SU-DHL-6 (cell line): Measurements from ENCODE around the gene ZNF438.

Source experiments
- H2AFZ ChIP-seq: fragments of 200-600 bp; sonication (generic); 2 replicates; pipeline ENCODE4 v1.6.1; 2014; ENCODE audit warnings: low read depth, mild to moderate bottlenecking, moderate library complexity, mixed read lengths, antibody characterized with exemption, low read length; ENCODE audit not compliant: severe bottlenecking
- H3F3A ChIP-seq: fragments of 200-600 bp; shearing (Covaris generic); 2 replicates; pipeline ENCODE4 v1.6.0; 2016; ENCODE audit warnings: antibody characterized with exemption, mild to moderate bottlenecking; ENCODE audit not compliant: insufficient read depth
- H3K27ac ChIP-seq: fragments of 200-600 bp; sonication (generic); 2 replicates; pipeline ENCODE4 v1.5.1; 2016; ENCODE audit warnings: low read depth, mild to moderate bottlenecking, low read length, moderate library complexity, mixed read lengths
- H3K27me3 ChIP-seq: fragments of 200-600 bp; sonication (generic), shearing (Covaris generic); 2 replicates; pipeline ENCODE4 v1.6.0; 2014; ENCODE audit warnings: mild to moderate bottlenecking, low read length
- H3K36me3 ChIP-seq: fragments of 200-600 bp; sonication (generic); 2 replicates; pipeline ENCODE4 v1.6.1; 2014; ENCODE audit warnings: mild to moderate bottlenecking, low read length, mixed read lengths
- H3K4me2 ChIP-seq: fragments of 300-600, 200-600 bp; shearing (Covaris generic), sonication (generic); 2 replicates; pipeline ENCODE4 v1.6.0; 2014; ENCODE audit warnings: low read length, low read depth, mild to moderate bottlenecking; ENCODE audit not compliant: poor library complexity, severe bottlenecking
- H3K4me3 ChIP-seq: fragments of 200-600 bp; sonication (generic); 2 replicates; pipeline ENCODE4 v1.5.1; 2014; ENCODE audit warnings: antibody characterized with exemption, low read length, mild to moderate bottlenecking, mixed read lengths; ENCODE audit not compliant: insufficient read depth, poor library complexity, severe bottlenecking
- H3K79me2 ChIP-seq: fragments of 200-600 bp; sonication (generic); 2 replicates; pipeline ENCODE4 v1.6.1; 2014; ENCODE audit warnings: mild to moderate bottlenecking, low read length, moderate library complexity; ENCODE audit not compliant: insufficient read depth
- H3K9ac ChIP-seq: fragments of 200-600 bp; sonication (generic); 2 replicates; pipeline ENCODE4 v1.7.0; 2014; ENCODE audit warnings: mild to moderate bottlenecking, low read length
- H3K9me2 ChIP-seq: fragments of 200-600 bp; sonication (generic); replicated peaks from 2 replicates; pipeline ENCODE4 v1.6.1; 2014; ENCODE audit warnings: low read length; ENCODE audit not compliant: insufficient read depth
- H3K9me3 ChIP-seq: fragments of 200-600 bp; sonication (generic); 2 replicates; pipeline ENCODE4 v1.6.1; 2014; ENCODE audit warnings: low read length, mixed read lengths; ENCODE audit not compliant: insufficient read depth
- H4K20me1 ChIP-seq: fragments of 200-600 bp; sonication (generic); 2 replicates; pipeline ENCODE4 v1.6.1; 2014; ENCODE audit warnings: low read depth, mild to moderate bottlenecking, antibody characterized with exemption, low read length, moderate library complexity, mixed read lengths
- EZH2phosphoT487 ChIP-seq: fragments of 200-600 bp; sonication (generic), shearing (Covaris generic); conservative IDR thresholded peaks from 2 replicates; pipeline ENCODE4 v1.6.1; 2018; ENCODE audit warnings: mild to moderate bottlenecking, antibody characterized with exemption, low read length, moderate library complexity, mixed read lengths
- TF ChIP-seq, protein P1 (sequence below): fragments of 200-600 bp; sonication (generic); IDR thresholded peaks from one replicate; pipeline ENCODE4 v1.5.1; 2017; ENCODE audit warnings: antibody characterized with exemption, mild to moderate bottlenecking, low read length, moderate library complexity; ENCODE audit not compliant: insufficient read depth, poor library complexity, severe bottlenecking

Gene ZNF438

DNA sequence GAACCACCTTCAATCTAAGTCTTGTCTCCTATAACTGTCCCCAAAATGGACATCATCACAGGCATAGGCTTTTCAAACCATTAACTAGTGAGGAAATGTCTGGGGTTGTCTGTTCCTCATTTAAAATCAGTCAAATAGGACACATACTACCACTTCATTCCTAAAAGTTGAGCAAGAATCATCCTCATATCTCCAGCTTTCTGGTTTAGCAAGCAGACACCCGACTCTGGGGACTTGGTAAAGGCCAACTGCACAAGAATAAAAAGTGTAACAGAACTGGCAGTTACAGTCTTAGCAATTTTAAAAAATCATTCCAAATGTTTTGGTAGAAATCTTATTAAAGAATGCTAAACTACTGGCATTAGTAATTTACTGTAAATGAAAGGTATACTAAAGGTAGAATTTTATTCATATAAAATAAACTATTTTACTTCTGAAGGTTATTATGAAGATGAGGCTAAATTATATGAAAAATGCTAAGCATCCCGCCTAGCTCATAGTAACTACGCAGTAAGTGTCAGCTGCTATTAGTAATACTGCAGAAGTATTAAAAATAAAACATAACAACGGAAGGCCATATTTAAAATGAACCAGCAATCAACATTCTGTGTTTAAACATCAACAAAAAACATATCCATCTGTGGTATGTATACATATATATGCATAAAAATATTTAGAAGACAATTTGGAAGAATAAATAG, 60.8 kb downstream of the ZNF438 start:
- Histone ChIP-seq H3K9ac (no peak overlapping the region), H2AFZ (no peak overlapping the region), H3K36me3 (no peaks in the 10 kb centered on the region), H3K27ac (no peak overlapping the region), H3K79me2 (no peaks in the 10 kb centered on the region), H3K9me2 (no peaks in the 10 kb centered on the region), H3K9me3 (no peaks in the 10 kb centered on the region), H3F3A (no peaks in the 10 kb centered on the region), H4K20me1 (no peaks in the 10 kb centered on the region), H3K4me2 (no peak overlapping the region), H3K4me3 (no peak overlapping the region), H3K27me3 (no peaks in the 10 kb centered on the region)
- TF ChIP-seq EZH2phosphoT487, result no peak
- TF ChIP-seq, protein P1, sequence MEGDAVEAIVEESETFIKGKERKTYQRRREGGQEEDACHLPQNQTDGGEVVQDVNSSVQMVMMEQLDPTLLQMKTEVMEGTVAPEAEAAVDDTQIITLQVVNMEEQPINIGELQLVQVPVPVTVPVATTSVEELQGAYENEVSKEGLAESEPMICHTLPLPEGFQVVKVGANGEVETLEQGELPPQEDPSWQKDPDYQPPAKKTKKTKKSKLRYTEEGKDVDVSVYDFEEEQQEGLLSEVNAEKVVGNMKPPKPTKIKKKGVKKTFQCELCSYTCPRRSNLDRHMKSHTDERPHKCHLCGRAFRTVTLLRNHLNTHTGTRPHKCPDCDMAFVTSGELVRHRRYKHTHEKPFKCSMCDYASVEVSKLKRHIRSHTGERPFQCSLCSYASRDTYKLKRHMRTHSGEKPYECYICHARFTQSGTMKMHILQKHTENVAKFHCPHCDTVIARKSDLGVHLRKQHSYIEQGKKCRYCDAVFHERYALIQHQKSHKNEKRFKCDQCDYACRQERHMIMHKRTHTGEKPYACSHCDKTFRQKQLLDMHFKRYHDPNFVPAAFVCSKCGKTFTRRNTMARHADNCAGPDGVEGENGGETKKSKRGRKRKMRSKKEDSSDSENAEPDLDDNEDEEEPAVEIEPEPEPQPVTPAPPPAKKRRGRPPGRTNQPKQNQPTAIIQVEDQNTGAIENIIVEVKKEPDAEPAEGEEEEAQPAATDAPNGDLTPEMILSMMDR, result no peak

DNA sequence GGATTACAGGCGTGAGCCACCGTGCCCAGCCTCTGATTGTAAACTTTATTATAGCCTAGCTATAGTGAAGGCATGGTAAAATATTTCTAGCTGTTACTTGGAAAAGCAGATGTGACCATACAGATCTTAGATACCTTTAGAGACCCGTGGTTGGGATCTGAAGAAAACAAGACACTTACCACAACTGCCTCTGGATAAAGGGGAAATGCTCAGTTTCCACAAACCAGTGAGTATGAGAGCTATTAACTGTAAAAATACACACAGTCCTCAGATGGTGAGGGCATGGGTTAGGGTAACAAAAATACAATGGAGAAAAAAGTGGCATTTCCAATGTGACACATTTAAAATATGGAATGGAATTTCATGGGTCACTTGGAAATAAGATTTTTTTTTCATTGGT, 63.0 kb downstream of the ZNF438 start:
- Histone ChIP-seq H3K4me2 (no peak overlapping the region), H3K27me3 (no peaks in the 10 kb centered on the region), H2AFZ (no peak overlapping the region), H3F3A (no peaks in the 10 kb centered on the region), H3K27ac (no peak overlapping the region), H3K9me3 (no peaks in the 10 kb centered on the region), H4K20me1 (no peaks in the 10 kb centered on the region), H3K9ac (no peak overlapping the region), H3K4me3 (no peak overlapping the region), H3K79me2 (no peaks in the 10 kb centered on the region), H3K9me2 (no peaks in the 10 kb centered on the region), H3K36me3 (no peaks in the 10 kb centered on the region)
- TF ChIP-seq, protein P1, result no peak
- no peak for TF ChIP-seq EZH2phosphoT487

DNA sequence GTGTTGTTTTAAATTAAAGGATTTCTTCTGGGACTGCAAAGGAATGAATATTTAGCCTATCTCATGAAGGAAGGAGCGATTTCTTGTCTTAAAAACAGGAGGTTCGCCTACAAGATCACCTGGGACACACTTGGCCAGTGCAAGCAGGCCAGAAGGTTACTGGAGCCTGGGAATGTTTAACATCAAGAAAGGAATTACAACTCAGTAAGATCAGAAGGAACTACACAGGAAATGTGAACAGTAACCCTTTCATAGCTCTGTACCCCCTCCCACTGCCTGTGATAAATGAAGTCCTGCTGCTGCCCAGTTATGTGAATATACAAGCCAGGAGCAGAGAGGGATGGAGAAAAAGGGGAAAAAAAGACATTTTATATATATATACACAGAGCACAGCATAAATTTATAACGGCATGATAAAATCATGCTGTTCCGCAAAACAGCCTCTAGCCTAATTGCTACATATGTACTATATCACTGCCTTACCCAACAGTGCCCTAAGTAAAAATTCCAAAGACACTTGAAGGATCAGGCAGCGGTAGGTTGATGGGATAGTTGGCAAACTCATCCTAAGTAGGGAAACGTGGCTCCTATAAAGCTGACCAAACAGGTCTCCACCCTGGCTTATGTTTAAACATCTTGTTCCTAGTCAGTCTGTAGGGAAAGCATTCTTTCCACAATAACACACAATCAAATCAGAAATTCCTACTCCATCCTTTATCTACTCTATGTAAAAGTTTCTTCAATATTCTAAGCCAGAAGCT, 63.8 kb downstream of the ZNF438 start:
- H3K79me2 ChIP-seq, result no peaks in the 10 kb centered on the region
- no peaks in the 10 kb centered on the region for H3K27me3 ChIP-seq
- no peaks in the 10 kb centered on the region for H3K9me2 ChIP-seq
- H4K20me1 ChIP-seq, result no peaks in the 10 kb centered on the region
- TF ChIP-seq, protein P1, result no peak
- no peak overlapping the region for H3K9ac ChIP-seq
- no peak overlapping the region for H2AFZ ChIP-seq
- no peak overlapping the region for H3K4me3 ChIP-seq
- H3F3A ChIP-seq, result no peaks in the 10 kb centered on the region
- H3K36me3 ChIP-seq, result no peaks in the 10 kb centered on the region
- H3K27ac ChIP-seq, result no peak overlapping the region
- H3K9me3 ChIP-seq, result no peaks in the 10 kb centered on the region
- no peak overlapping the region for H3K4me2 ChIP-seq
